ENCODE results near the gene SLC39A6.
"Not testable (repeated sequence)": the region's sequence is repeated elsewhere in the genome, so short reads cannot be mapped to it uniquely, and the experiment has no call there.

The SLC39A6 gene

GRCh38 chr18:36101943-36102342 is 27.2 kb downstream of the SLC39A6 start:
- H3K9me3 Mint-ChIP-seq: peaks cover 2 to 4% of the 10 kb centered on the region in 2 donors
- peaks cover 7 to 9% of the 10 kb centered on the region in 2 donors for H3K27me3 Mint-ChIP-seq
- no peak overlapping the region for H3K27ac Mint-ChIP-seq
- peaks cover 2 to 5% of the 10 kb centered on the region in 2 donors for H3K36me3 Mint-ChIP-seq
- no peak overlapping the region for H3K4me3 Mint-ChIP-seq
- ATAC-seq (replicated peaks) (no peak), DNase-seq (no peak)
- H3K4me1 Mint-ChIP-seq: no peaks in the 10 kb centered on the region

- H3K4me3 Mint-ChIP-seq: no peak overlapping the region
- H3K4me1 Mint-ChIP-seq: no peaks in the 10 kb centered on the region
- H3K27me3 Mint-ChIP-seq: peaks cover 7 to 9% of the 10 kb centered on the region in 2 donors
- ATAC-seq (replicated peaks) (no peak), DNase-seq (no peak)
- peaks cover 2 to 4% of the 10 kb centered on the region in 2 donors for H3K9me3 Mint-ChIP-seq
- peaks cover 2 to 4% of the 10 kb centered on the region in 2 donors for H3K36me3 Mint-ChIP-seq
- no peak overlapping the region for H3K27ac Mint-ChIP-seq
These were observed 29.8 kb downstream of the SLC39A6 start for GRCh38 chr18:36099311-36099710.

- H3K4me3 Mint-ChIP-seq: no peak overlapping the region
These were observed 32.2 kb downstream of the SLC39A6 start for GRCh38 chr18:36096955-36097354.

GRCh38 chr18:36095936-36096519 is 33.1 kb downstream of the SLC39A6 start:
- no peaks in the 10 kb centered on the region for H3K9me3 Mint-ChIP-seq

More at GRCh38 chr18:36096955-36097354, 32.2 kb downstream of the SLC39A6 start:
- DNase-seq (no peak), ATAC-seq (replicated peaks) (no peak)
- H3K4me1 Mint-ChIP-seq: no peaks in the 10 kb centered on the region
- H3K27ac Mint-ChIP-seq: no peak overlapping the region
- H3K36me3 Mint-ChIP-seq: peaks cover under 1 to 1% of the 10 kb centered on the region in 2 donors
- peaks cover under 1 to 2% of the 10 kb centered on the region in 2 donors for H3K9me3 Mint-ChIP-seq
- H3K27me3 Mint-ChIP-seq: peaks cover 3 to 7% of the 10 kb centered on the region in 2 donors

GRCh38 chr18:36094431-36094830 is 34.7 kb downstream of the SLC39A6 start:
- Mint-ChIP-seq H3K27ac (no peak overlapping the region), H3K4me3 (no peak overlapping the region), H3K27me3 (no peaks in the 10 kb centered on the region), H3K9me3 (no peaks in the 10 kb centered on the region), H3K36me3 (no peaks in the 10 kb centered on the region), H3K4me1 (no peaks in the 10 kb centered on the region)
- DNase-seq (no peak), ATAC-seq (replicated peaks) (no peak)

More at GRCh38 chr18:36095936-36096519, 33.1 kb downstream of the SLC39A6 start:
- Mint-ChIP-seq H3K27me3 (peaks cover 0 to 4% of the 10 kb centered on the region in 2 donors), H3K36me3 (no peaks in the 10 kb centered on the region), H3K4me1 (no peaks in the 10 kb centered on the region), H3K27ac (no peak overlapping the region), H3K4me3 (no peak overlapping the region)
- DNase-seq: no peak
- peak; percentile 64 to 69 for ATAC-seq (replicated peaks)

GRCh38 chr18:36092116-36092515 is 37.0 kb downstream of the SLC39A6 start:
- H3K27me3 Mint-ChIP-seq; ATAC-seq (replicated peaks); H3K36me3 Mint-ChIP-seq; H3K9me3 Mint-ChIP-seq; H3K4me3 Mint-ChIP-seq; H3K27ac Mint-ChIP-seq; DNase-seq; H3K4me1 Mint-ChIP-seq: not testable (repeated sequence)

- no peak overlapping the region for H3K4me3 Mint-ChIP-seq
- DNase-seq (no peak), ATAC-seq (replicated peaks) (no peak)
- peaks cover 0 to 2% of the 10 kb centered on the region in 2 donors for H3K9me3 Mint-ChIP-seq
- H3K4me1 Mint-ChIP-seq: peaks cover 3 to 20% of the 10 kb centered on the region in 2 donors
- no peaks in the 10 kb centered on the region for H3K27me3 Mint-ChIP-seq
- no peak overlapping the region for H3K27ac Mint-ChIP-seq
- peaks cover 0 to 1% of the 10 kb centered on the region in 2 donors for H3K36me3 Mint-ChIP-seq
These were observed 40.1 kb downstream of the SLC39A6 start for GRCh38 chr18:36089001-36089400.

GRCh38 chr18:36088256-36088655 is 40.9 kb downstream of the SLC39A6 start:
- Mint-ChIP-seq H3K4me1 (peaks cover 8 to 26% of the 10 kb centered on the region in 2 donors), H3K27ac (no peak overlapping the region)
- ATAC-seq (replicated peaks): no peak

GRCh38 chr18:36086186-36086585 is 43.0 kb downstream of the SLC39A6 start:
- H3K9me3 Mint-ChIP-seq: peaks cover 3 to 5% of the 10 kb centered on the region in 2 donors
- no peak overlapping the region for H3K27ac Mint-ChIP-seq

More at GRCh38 chr18:36088256-36088655, 40.9 kb downstream of the SLC39A6 start:
- no peak for DNase-seq
- no peaks in the 10 kb centered on the region for H3K27me3 Mint-ChIP-seq
- peaks cover 2 to 4% of the 10 kb centered on the region in 2 donors for H3K36me3 Mint-ChIP-seq
- peaks cover 1 to 5% of the 10 kb centered on the region in 2 donors for H3K9me3 Mint-ChIP-seq
- H3K4me3 Mint-ChIP-seq: no peak overlapping the region

GRCh38 chr18:36085195-36085594 is 43.9 kb downstream of the SLC39A6 start:
- no peak overlapping the region for H3K27ac Mint-ChIP-seq
- peaks cover 2 to 4% of the 10 kb centered on the region in 2 donors for H3K36me3 Mint-ChIP-seq
- no peak overlapping the region for H3K4me3 Mint-ChIP-seq
- peaks cover 5% of the 10 kb centered on the region in 2 donors for H3K9me3 Mint-ChIP-seq
- no peak for DNase-seq
- no peaks in the 10 kb centered on the region for H3K27me3 Mint-ChIP-seq
- peaks cover 14 to 39% of the 10 kb centered on the region in 2 donors for H3K4me1 Mint-ChIP-seq
- ATAC-seq (replicated peaks): no peak

More at GRCh38 chr18:36086186-36086585, 43.0 kb downstream of the SLC39A6 start:
- peaks cover 14 to 39% of the 10 kb centered on the region in 2 donors for H3K4me1 Mint-ChIP-seq
- ATAC-seq (replicated peaks) (no peak), DNase-seq (no peak)
- H3K27me3 Mint-ChIP-seq: no peaks in the 10 kb centered on the region
- no peak overlapping the region for H3K4me3 Mint-ChIP-seq
- peaks cover 2 to 4% of the 10 kb centered on the region in 2 donors for H3K36me3 Mint-ChIP-seq

- H3K27ac Mint-ChIP-seq: peak overlapping the region; percentile 57
- peaks cover 2 to 4% of the 10 kb centered on the region in 2 donors for H3K36me3 Mint-ChIP-seq
- peak overlapping the region; percentile 7 to 55 for H3K4me3 Mint-ChIP-seq
- DNase-seq: no peak
- H3K9me3 Mint-ChIP-seq: peaks cover 5% of the 10 kb centered on the region in 2 donors
- no peaks in the 10 kb centered on the region for H3K27me3 Mint-ChIP-seq
- peak; percentile 88 to 96 for ATAC-seq (replicated peaks)
- peaks cover 14 to 39% of the 10 kb centered on the region in 2 donors for H3K4me1 Mint-ChIP-seq
These were observed 45.4 kb downstream of the SLC39A6 start for GRCh38 chr18:36083729-36084128.

- H3K27me3 Mint-ChIP-seq; DNase-seq; H3K9me3 Mint-ChIP-seq; H3K36me3 Mint-ChIP-seq; H3K27ac Mint-ChIP-seq; ATAC-seq (replicated peaks); H3K4me3 Mint-ChIP-seq: not testable (repeated sequence)
- H3K4me1 Mint-ChIP-seq: peaks cover 12 to 23% of the 10 kb centered on the region in 2 donors
These were observed 48.0 kb downstream of the SLC39A6 start for GRCh38 chr18:36081118-36081517.

- no peak overlapping the region for H3K27ac Mint-ChIP-seq
These were observed 50.2 kb downstream of the SLC39A6 start for GRCh38 chr18:36078751-36079529.

GRCh38 chr18:36077764-36078163 is 51.4 kb downstream of the SLC39A6 start:
- peaks cover 4 to 13% of the 10 kb centered on the region in 2 donors for H3K4me1 Mint-ChIP-seq
- H3K9me3 Mint-ChIP-seq; ATAC-seq (replicated peaks); H3K27me3 Mint-ChIP-seq; H3K4me3 Mint-ChIP-seq; H3K27ac Mint-ChIP-seq; DNase-seq; H3K36me3 Mint-ChIP-seq: not testable (repeated sequence)

More at GRCh38 chr18:36078751-36079529, 50.2 kb downstream of the SLC39A6 start:
- DNase-seq: no peak
- Mint-ChIP-seq H3K4me1 (peaks cover 10 to 24% of the 10 kb centered on the region in 2 donors), H3K4me3 (no peak overlapping the region), H3K36me3 (peaks cover 2% of the 10 kb centered on the region in 2 donors), H3K9me3 (peaks cover 2 to 5% of the 10 kb centered on the region in 2 donors), H3K27me3 (no peaks in the 10 kb centered on the region)
- ATAC-seq (replicated peaks): no peak

Data from stimulated activated naive B cell treated with anti-CD40 and anti-IgM and Interleukin-4, amounts not matched to agents 10 μg/mL and 1 μg/mL and 100 μg/mL, for 72 hours (primary cell).